Stimulated activated memory B cell treated with anti-CD40 and anti-IgM and Interleukin-4, amounts not matched to agents 10 μg/mL and 1 μg/mL and 100 μg/mL, for 72 hours (primary cell): ENCODE measurements around the gene COMMD7.

Experiments used
- ATAC-seq: fragments of 150-1000 bp; cut with Tn5 transposase; 2 replicates; pipeline ENCODE4 v1.10.0; 2021
- H3K27ac Mint-ChIP-seq: one replicate; pipeline ENCODE4 v1.8.0; 2022; ENCODE audit warnings: mild to moderate bottlenecking, mixed read lengths
- H3K27me3 Mint-ChIP-seq: one replicate; pipeline ENCODE4 v1.8.0; 2022; ENCODE audit warnings: mixed read lengths
- H3K36me3 Mint-ChIP-seq: one replicate; pipeline ENCODE4 v1.8.0; 2022; ENCODE audit warnings: mixed read lengths
- H3K4me1 Mint-ChIP-seq: one replicate; pipeline ENCODE4 v1.8.0; 2022; ENCODE audit warnings: mixed read lengths
- H3K4me3 Mint-ChIP-seq: one replicate; pipeline ENCODE4 v1.8.0; 2022; ENCODE audit warnings: mild to moderate bottlenecking, moderate library complexity, mixed read lengths
- H3K9me3 Mint-ChIP-seq: one replicate; pipeline ENCODE4 v1.8.0; 2022; ENCODE audit warnings: mixed read lengths

Gene COMMD7

DNA sequence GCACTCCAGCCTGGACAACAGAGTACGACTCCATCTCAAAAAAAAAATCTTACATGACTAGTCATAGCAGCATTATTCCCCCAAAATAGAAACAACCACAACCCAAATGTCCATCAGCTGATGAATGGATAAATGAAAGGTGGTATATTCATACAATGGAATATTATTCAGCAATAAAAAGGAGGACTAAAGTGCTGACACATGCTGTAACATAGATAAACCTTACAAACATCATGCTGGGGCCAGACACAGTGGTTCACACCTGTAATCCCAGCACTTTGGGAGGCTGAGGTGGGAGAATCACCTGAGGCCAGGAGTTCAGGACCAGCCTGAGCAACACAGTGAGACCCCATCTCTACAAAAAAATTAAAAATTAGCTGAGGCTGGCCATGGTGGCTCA, 86.4 kb downstream of the COMMD7 start:
- H3K9me3 Mint-ChIP-seq = peaks cover 7% of the 10 kb centered on the region
- H3K36me3 Mint-ChIP-seq = peaks cover 9% of the 10 kb centered on the region
- H3K4me3 Mint-ChIP-seq = no peak overlapping the region
- no peak for ATAC-seq
- H3K4me1 Mint-ChIP-seq = peaks cover 9% of the 10 kb centered on the region
- no peak overlapping the region for H3K27ac Mint-ChIP-seq
- peaks cover 2% of the 10 kb centered on the region for H3K27me3 Mint-ChIP-seq

DNA sequence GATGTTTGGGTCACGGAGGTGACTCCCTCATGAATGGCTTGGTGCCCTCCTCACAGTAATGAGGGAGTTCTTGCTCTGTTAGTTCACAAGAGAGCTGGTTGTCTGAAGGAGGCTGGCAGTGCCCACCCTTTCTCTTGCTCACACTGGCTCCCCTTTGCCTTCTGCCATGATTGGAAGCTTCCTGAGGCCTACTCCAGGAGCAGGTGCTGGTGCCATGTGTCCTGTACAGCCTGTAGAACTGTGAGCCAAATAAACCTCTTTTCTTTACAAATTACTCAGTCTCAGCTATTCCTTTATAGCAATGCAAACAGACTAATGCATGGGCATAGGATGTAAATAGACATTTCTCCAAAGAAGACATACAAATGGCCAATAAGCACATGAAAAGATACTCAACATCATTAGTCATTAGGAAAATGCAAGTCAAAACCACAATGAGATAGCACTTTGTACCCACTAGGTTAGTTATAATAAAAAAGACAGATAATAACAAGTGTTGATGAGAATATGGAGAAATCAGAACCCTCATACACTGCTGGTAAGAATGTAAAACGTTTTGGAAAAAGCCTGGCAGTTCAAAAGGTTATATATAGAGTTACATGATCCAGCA, 87.3 kb downstream of the COMMD7 start:
- Mint-ChIP-seq H3K27ac (no peak overlapping the region), H3K4me3 (no peak overlapping the region), H3K9me3 (peaks cover 6% of the 10 kb centered on the region), H3K4me1 (peaks cover 16% of the 10 kb centered on the region), H3K36me3 (peaks cover 7% of the 10 kb centered on the region), H3K27me3 (peaks cover 7% of the 10 kb centered on the region)
- ATAC-seq = no peak

DNA sequence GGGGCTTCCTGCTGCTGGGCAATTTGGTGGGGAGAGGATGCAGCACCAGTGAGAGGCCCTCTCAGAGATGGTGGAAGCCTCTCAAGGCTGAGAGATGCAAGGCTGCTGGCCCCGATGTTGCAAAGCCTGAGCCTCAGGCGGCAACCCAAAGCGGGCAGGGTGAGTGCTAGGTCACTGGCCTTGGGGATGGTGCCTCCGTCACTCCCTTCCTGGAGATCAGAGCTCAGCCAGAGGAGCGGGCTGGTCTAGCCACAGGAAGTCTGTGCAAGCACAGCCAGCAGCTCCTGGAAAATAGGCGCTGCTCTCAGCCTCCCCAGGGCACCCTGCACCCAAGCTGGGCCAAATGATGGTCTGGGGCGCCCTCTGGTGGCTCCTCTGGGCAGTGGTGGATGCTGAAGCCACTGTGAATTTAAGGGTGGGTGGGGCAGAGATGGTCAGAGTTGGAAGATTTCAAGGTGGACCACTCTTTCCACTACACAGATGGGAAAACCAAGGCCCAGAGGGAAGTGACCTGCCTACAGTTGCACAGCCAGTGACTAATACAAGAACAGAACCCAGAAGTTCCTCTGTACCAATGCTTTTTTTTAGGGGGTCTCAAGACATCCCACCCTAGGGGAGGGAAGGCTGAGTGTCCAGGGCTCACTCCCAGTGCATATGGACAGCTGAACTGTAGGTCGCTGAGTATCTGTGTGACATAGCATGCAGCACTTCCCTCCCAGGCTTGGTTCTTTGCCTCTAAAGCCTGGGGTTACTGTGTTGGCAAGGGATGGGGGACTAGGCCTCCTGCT, 90.3 kb downstream of the COMMD7 start:
- Mint-ChIP-seq H3K36me3 (no peaks in the 10 kb centered on the region), H3K27me3 (peaks cover 18% of the 10 kb centered on the region), H3K4me3 (no peak overlapping the region), H3K27ac (no peak overlapping the region), H3K4me1 (peaks cover 21% of the 10 kb centered on the region), H3K9me3 (no peaks in the 10 kb centered on the region)
- ATAC-seq = peak; percentile 92
